ENCODE results near the gene FBXO33.
"Not testable (repeated sequence)": the region's sequence is repeated elsewhere in the genome, so short reads cannot be mapped to it uniquely, and the experiment has no call there.

DNA sequence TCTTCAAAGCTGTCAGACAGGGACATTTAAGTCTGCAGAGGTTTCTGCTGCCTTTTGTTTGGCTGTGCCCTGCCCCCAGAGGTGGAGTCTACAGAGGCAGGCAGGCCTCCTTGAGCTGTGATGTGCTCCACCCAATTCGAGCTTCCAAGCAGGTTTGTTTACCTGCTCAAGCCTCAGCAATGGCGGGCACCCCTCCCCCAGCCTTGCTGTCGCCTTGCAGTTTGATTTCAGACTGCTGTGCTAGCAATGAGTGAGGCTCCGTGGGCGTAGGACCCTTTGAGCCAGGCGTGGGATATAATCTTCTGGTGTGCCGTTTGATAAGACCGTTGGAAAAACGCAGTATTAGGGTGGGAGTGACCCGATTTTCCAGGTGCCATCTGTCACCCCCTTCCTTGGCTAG lies 73.2 kb downstream of the FBXO33 start:
- TF ChIP-seq, protein P1, sequence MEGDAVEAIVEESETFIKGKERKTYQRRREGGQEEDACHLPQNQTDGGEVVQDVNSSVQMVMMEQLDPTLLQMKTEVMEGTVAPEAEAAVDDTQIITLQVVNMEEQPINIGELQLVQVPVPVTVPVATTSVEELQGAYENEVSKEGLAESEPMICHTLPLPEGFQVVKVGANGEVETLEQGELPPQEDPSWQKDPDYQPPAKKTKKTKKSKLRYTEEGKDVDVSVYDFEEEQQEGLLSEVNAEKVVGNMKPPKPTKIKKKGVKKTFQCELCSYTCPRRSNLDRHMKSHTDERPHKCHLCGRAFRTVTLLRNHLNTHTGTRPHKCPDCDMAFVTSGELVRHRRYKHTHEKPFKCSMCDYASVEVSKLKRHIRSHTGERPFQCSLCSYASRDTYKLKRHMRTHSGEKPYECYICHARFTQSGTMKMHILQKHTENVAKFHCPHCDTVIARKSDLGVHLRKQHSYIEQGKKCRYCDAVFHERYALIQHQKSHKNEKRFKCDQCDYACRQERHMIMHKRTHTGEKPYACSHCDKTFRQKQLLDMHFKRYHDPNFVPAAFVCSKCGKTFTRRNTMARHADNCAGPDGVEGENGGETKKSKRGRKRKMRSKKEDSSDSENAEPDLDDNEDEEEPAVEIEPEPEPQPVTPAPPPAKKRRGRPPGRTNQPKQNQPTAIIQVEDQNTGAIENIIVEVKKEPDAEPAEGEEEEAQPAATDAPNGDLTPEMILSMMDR (IDR thresholded peaks at IDR 0.05), result not testable (repeated sequence)
- not testable (repeated sequence) for TF ChIP-seq POLR2A (IDR thresholded peaks at IDR 0.05)
